K562 (cell line): ENCODE data around the gene SORBS2. TPM values are rescaled to one million over a fixed set of nuclear protein-coding genes. Genes with fewer than 3 reads are reported as not detected.

ENCODE experiments used
- ATAC-seq: fragments of 200-7000 bp; cut with Tn5 transposase; 3 replicates; pipeline ENCODE4 v1.9.1; 2020; ENCODE audit warnings: moderate library complexity
- BruUV-seq: library from RNA; stranded (reverse); fragments of 400-500 nt; replicated peaks from 2 replicates; lab custom pipeline; 2021; lab: Mats Ljungman, UMichigan
- CTCF ChIA-PET: fragments of 300-600 bp; formaldehyde crosslinking; extraction: SDS; loops from one replicate; lab custom pipeline; 2021; ENCODE audit warnings: low intra/inter-chr PET ratio; lab: Yijun Ruan, JAX
- POLR2A ChIA-PET: fragments of 300-600, 350-650 bp; sonication (Branson Sonifier 250); formaldehyde crosslinking; extraction: SDS; loops from one replicate; lab custom pipeline; 2021; ENCODE audit warnings: antibody characterized with exemption, inconsistent platforms; lab: Yijun Ruan, JAX
- DNase-seq, 4 experiments: peaks; one replicate each; pipeline versions ENCODE4 v3.0.0 to v3.0.0-alpha.2; 2011 to 2018; ENCODE audit warnings: low spot score in 3 of 4, mixed read lengths in 3 of 4; ENCODE audit errors: extremely low read depth in 1 of 4
- FAIRE-seq: peaks from 2 replicates; lab custom pipeline; 2011; peaks lifted over from hg19 to GRCh38; lab: Jason Lieb, UNC
- H2AFZ ChIP-seq: 2 replicates; pipeline ENCODE4 v1.6.0; 2011; ENCODE audit warnings: low read depth, low read length, control low read depth, inconsistent platforms
- H3K27ac ChIP-seq: fragments of 200-600 bp; 3 replicates; pipeline ENCODE4 v1.8.0; 2011; ENCODE audit warnings: low read depth, mild to moderate bottlenecking, control low read depth, inconsistent platforms, low read length, moderate library complexity, mixed read lengths; ENCODE audit errors: extremely low read depth
- H3K27me3 ChIP-seq, 2 experiments: fragments of 300-600 bp in 1 of 2; 2 replicates in 1 of 2; 3 replicates in 1 of 2; pipeline versions ENCODE4 v1.6.0 to v1.8.0; 2011; ENCODE audit warnings: inconsistent platforms in 2 of 2, low read length in 2 of 2, mild to moderate bottlenecking in 1 of 2, mixed read lengths in 1 of 2, moderate library complexity in 1 of 2; ENCODE audit not compliant: control insufficient read depth in 2 of 2, insufficient read depth in 2 of 2
- H3K36me3 ChIP-seq: fragments of 300-600 bp; 3 replicates; pipeline ENCODE4 v1.8.0; 2011; ENCODE audit warnings: mild to moderate bottlenecking, low read length, inconsistent platforms; ENCODE audit not compliant: control insufficient read depth, insufficient read depth
- H3K4me1 ChIP-seq, 2 experiments: fragments of 200-600 bp in 1 of 2; replicated peaks in 1 of 2; 2 replicates in 1 of 2; 3 replicates in 1 of 2; pipeline versions ENCODE4 v1.5.1 to v1.8.0; 2011; ENCODE audit warnings: inconsistent platforms in 2 of 2, low read length in 2 of 2, mild to moderate bottlenecking in 1 of 2, mixed read lengths in 1 of 2, moderate library complexity in 1 of 2; ENCODE audit not compliant: control insufficient read depth in 2 of 2, insufficient read depth in 2 of 2
- H3K4me2 ChIP-seq: 2 replicates; pipeline ENCODE4 v1.6.1; 2011; ENCODE audit warnings: low read length, control low read depth, inconsistent platforms, mixed read lengths; ENCODE audit not compliant: insufficient read depth
- H3K4me3 ChIP-seq: fragments of 200-600 bp; sonication (generic), shearing (Covaris generic); 2 replicates; pipeline ENCODE4 v1.5.1; 2016; ENCODE audit warnings: control low read depth, inconsistent platforms
- H3K79me2 ChIP-seq: fragments of 200-600 bp; 3 replicates; pipeline ENCODE4 v1.8.0; 2011; ENCODE audit warnings: low read length, inconsistent platforms; ENCODE audit not compliant: control insufficient read depth, insufficient read depth
- H3K9ac ChIP-seq, 2 experiments: 2 replicates each; pipeline versions ENCODE4 v1.6.0 to v1.6.1; 2011; ENCODE audit warnings: low read depth in 2 of 2, low read length in 2 of 2, control low read depth in 1 of 2, inconsistent platforms in 1 of 2, mild to moderate bottlenecking in 1 of 2, mixed read lengths in 1 of 2; ENCODE audit not compliant: insufficient read depth in 1 of 2
- H3K9me1 ChIP-seq: one replicate; pipeline ENCODE4 v1.6.0; 2011; ENCODE audit warnings: inconsistent platforms, mild to moderate bottlenecking, low read length, moderate library complexity; ENCODE audit not compliant: control insufficient read depth, insufficient read depth
- H3K9me3 ChIP-seq: replicated peaks from 2 replicates; pipeline ENCODE4 v1.5.1; 2011; ENCODE audit warnings: low read depth, low read length, inconsistent platforms; ENCODE audit not compliant: control insufficient read depth, insufficient read depth
- H4K20me1 ChIP-seq: replicated peaks from 2 replicates; pipeline ENCODE4 v1.6.1; 2011; ENCODE audit warnings: low read length, inconsistent platforms, mixed read lengths; ENCODE audit not compliant: control insufficient read depth, insufficient read depth
- CLOCK ChIP-seq: fragments of 250-450 bp; sonication (Bioruptor Pico); IDR thresholded peaks from 2 replicates; pipeline ENCODE4 v1.4.0; 2020; ENCODE audit warnings: mild to moderate bottlenecking, moderate library complexity, borderline replicate concordance
- JUND ChIP-seq, 2 experiments: IDR thresholded peaks; 2 replicates in 1 of 2; 3 replicates in 1 of 2; pipeline ENCODE4 v1.6.1; 2011; ENCODE audit warnings: borderline replicate concordance in 2 of 2, low read depth in 2 of 2, low read length in 2 of 2, improper control_type of control experiment in 1 of 2, missing biosample characterization in 1 of 2, missing genetic modification characterization in 1 of 2, missing genetic modification reagents in 1 of 2
- SIRT6 ChIP-seq: IDR thresholded peaks from one replicate; pipeline ENCODE4 v1.6.1; 2012; ENCODE audit warnings: low read depth, mild to moderate bottlenecking, control low read depth, inconsistent platforms, low read length, moderate library complexity
- WGBS: fragments of 100-300 bp; shearing (Covaris generic); methylation state at CpG from one replicate; pipeline ENCODE4 v1.1.6; 2016; ENCODE audit warnings: low coverage, mixed read lengths; ENCODE audit not compliant: insufficient coverage; ENCODE audit errors: missing lambda C conversion rate; 5-methylcytosine and 5-hydroxymethylcytosine counted together
- in situ Hi-C: fragments of 300-500 bp; cut with MboI; formaldehyde crosslinking; loops from 4 replicates; pipeline ENCODE4 v1.15.0; 2018; ENCODE audit warnings: inconsistent platforms, mixed read lengths
- intact Hi-C: fragments of 100-400 bp; cut with micrococcal nuclease; formaldehyde crosslinking; loops from 2 replicates; pipeline ENCODE4 v1.14.2; 2022
- polyA plus RNA-seq, 8 experiments: library from polyadenylated mRNA; depleted of rRNA in 4 of 8; stranded (reverse) in 5 of 8; unstranded in 3 of 8; fragments of >200 nt; fragmentation: Nextera tagmentation in 2 of 8; fragmentation: Illumina TruSeq in 1 of 8; extraction: Ambion mirVana in 2 of 8; extraction: Trizol in 1 of 8; gene quantifications; 2 replicates each; pipeline versions ENCODE4 v1.2.1 to v1.2.3, GENCODE V29; 2011 to 2014; ENCODE audit warnings: inconsistent platforms in 1 of 8, missing spikeins in 1 of 8
- small RNA-seq: library from RNA; depleted of rRNA; stranded (forward); fragments of <200 nt; gene quantifications from one replicate; pipeline ENCODE3, GENCODE V24; 2014
- total RNA-seq, 7 experiments: library from RNA; depleted of rRNA in 6 of 7; stranded (reverse); fragments of >200 nt in 6 of 7; fragmentation: Illumina TruSeq in 2 of 7; extraction: Trizol in 2 of 7; gene quantifications; 2 replicates each; pipeline versions ENCODE4 v1.2.1 to v1.2.3, GENCODE V29; 2011 to 2021; ENCODE audit warnings: low replicate concordance in 1 of 7
- TF ChIP-seq, protein P1 (sequence below), 2 experiments: IDR thresholded peaks; 2 replicates each; pipeline ENCODE4 v1.6.1; 2012; ENCODE audit warnings: improper control_type of control experiment in 2 of 2, low read depth in 2 of 2, low read length in 2 of 2, borderline replicate concordance in 1 of 2

The SORBS2 gene
- total and polyA plus RNA-seq, 9 of the 15 experiments (the other 6 are each of a cell fraction or from before 2014, with no cell fraction given) = 0.29 TPM; not detected in 8

- Histone ChIP-seq H3K4me1 (peaks cover 0 to 11% of the 10 kb centered on the region in 2 experiments; a peak in 3 of 5 replicates), H3K27ac (no peak overlapping the region), H4K20me1 (peaks cover 3% of the 10 kb centered on the region; the same call in 1 of the 2 replicates), H3K27me3 (peaks cover 40 to 48% of the 10 kb centered on the region in 2 experiments), H3K4me2 (peak overlapping the region; percentile 39; the same call in 1 of the 2 replicates), H3K9me3 (no peaks in the 10 kb centered on the region), H3K9ac (no peak overlapping the region), H3K79me2 (no peaks in the 10 kb centered on the region), H3K4me3 (no peak overlapping the region; the same call in 1 of the 2 replicates), H3K9me1 (no peaks in the 10 kb centered on the region), H2AFZ (no peak overlapping the region), H3K36me3 (no peaks in the 10 kb centered on the region)
- POLR2A ChIA-PET = interaction anchor here (0.7 kb wide), 1 partner anchor 17 kb away, joined by 3 read pairs; no protein-coding TSS in a partner anchor
- no peak for TF ChIP-seq SIRT6
- TF ChIP-seq CLOCK (CRISPR knock-in tag) = no peak
- TF ChIP-seq, protein P1, sequence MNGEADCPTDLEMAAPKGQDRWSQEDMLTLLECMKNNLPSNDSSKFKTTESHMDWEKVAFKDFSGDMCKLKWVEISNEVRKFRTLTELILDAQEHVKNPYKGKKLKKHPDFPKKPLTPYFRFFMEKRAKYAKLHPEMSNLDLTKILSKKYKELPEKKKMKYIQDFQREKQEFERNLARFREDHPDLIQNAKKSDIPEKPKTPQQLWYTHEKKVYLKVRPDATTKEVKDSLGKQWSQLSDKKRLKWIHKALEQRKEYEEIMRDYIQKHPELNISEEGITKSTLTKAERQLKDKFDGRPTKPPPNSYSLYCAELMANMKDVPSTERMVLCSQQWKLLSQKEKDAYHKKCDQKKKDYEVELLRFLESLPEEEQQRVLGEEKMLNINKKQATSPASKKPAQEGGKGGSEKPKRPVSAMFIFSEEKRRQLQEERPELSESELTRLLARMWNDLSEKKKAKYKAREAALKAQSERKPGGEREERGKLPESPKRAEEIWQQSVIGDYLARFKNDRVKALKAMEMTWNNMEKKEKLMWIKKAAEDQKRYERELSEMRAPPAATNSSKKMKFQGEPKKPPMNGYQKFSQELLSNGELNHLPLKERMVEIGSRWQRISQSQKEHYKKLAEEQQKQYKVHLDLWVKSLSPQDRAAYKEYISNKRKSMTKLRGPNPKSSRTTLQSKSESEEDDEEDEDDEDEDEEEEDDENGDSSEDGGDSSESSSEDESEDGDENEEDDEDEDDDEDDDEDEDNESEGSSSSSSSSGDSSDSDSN (IDR thresholded peaks at IDR 0.05; ENCODE audit: borderline replicate concordance in 1 of 2, low read depth in 2 of 2, low read length in 2 of 2) = 0 out of 4 replicates have a peak, but pooled peaks of 1 of the 2 experiments have one; percentile 39
- no peak for TF ChIP-seq JUND (IDR thresholded peaks at IDR 0.05; ENCODE audit: borderline replicate concordance, low read depth, low read length)
- TF ChIP-seq JUND (tag; IDR thresholded peaks at IDR 0.05; ENCODE audit: borderline replicate concordance, low read depth, low read length) = 0 out of 3 replicates have a peak, but pooled peaks have one; percentile 2
- 10% methylated on average over 21 of the region's 32 CpGs for WGBS
- FAIRE-seq (no peak), ATAC-seq (no peak), DNase-seq (no peak)
- in situ Hi-C loops = no loop called here
- CTCF ChIA-PET = no interaction called here
- BruUV-seq = no TSS peak
- intact Hi-C loops = loop anchor here (5.0 kb wide), 1 partner anchor 56 kb away; no protein-coding TSS in a partner anchor
Measured at GRCh38 chr4:185535612-185536410, 276.2 kb downstream of the SORBS2 start.

Small RNA genes lying within 50 kb of the gene (small RNA-seq; reads per million reads assigned to genes)
- not detected for gene RF00019
